GM10266 (cell line): ENCODE data around the gene SPRED3.
A peak's percentile ranks its signal among the peaks of the same experiment; 100 is the strongest.

Experiments used
- DNase-seq: peaks from one replicate; pipeline ENCODE4 v3.0.0; 2012; ENCODE audit errors: extremely low spot score
- TF ChIP-seq, protein P1 (sequence below): IDR thresholded peaks from 2 replicates; pipeline ENCODE4 v1.5.1; 2012; ENCODE audit warnings: mild to moderate bottlenecking, low read depth; ENCODE audit not compliant: control insufficient read depth, insufficient read depth; ENCODE audit errors: missing control alignments

Gene SPRED3

DNA sequence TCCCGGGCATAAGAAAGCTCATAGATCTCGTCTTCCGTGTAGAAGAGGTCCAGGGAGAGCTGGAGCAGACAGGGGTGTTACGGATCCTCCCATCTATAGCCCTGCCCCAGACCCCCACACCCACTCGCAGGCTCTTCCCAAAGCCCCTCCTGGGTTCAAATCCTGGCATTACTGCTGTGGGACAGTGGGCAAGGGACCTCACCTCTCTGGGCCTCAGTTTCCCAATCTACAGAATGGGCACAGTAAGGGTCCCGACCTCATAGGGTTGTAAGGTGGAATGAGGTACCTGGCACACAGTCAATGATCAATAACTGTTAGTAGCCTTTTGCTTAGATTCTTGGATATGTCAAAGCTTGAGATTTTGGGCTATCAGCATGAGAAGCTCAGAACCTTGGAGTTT lies 24.9 kb downstream of the SPRED3 start:
- DNase-seq = no peak
- TF ChIP-seq, protein P1, sequence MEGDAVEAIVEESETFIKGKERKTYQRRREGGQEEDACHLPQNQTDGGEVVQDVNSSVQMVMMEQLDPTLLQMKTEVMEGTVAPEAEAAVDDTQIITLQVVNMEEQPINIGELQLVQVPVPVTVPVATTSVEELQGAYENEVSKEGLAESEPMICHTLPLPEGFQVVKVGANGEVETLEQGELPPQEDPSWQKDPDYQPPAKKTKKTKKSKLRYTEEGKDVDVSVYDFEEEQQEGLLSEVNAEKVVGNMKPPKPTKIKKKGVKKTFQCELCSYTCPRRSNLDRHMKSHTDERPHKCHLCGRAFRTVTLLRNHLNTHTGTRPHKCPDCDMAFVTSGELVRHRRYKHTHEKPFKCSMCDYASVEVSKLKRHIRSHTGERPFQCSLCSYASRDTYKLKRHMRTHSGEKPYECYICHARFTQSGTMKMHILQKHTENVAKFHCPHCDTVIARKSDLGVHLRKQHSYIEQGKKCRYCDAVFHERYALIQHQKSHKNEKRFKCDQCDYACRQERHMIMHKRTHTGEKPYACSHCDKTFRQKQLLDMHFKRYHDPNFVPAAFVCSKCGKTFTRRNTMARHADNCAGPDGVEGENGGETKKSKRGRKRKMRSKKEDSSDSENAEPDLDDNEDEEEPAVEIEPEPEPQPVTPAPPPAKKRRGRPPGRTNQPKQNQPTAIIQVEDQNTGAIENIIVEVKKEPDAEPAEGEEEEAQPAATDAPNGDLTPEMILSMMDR = no peak

- TF ChIP-seq, protein P1 = no peak
- DNase-seq = no peak
Measured at GRCh38 chr19:38417146-38417543, 28.6 kb downstream of the SPRED3 start.

GRCh38 chr19:38417544-38418506 lies 29.3 kb downstream of the SPRED3 start:
- DNase-seq = peak; percentile 49
- TF ChIP-seq, protein P1 = no peak

DNA sequence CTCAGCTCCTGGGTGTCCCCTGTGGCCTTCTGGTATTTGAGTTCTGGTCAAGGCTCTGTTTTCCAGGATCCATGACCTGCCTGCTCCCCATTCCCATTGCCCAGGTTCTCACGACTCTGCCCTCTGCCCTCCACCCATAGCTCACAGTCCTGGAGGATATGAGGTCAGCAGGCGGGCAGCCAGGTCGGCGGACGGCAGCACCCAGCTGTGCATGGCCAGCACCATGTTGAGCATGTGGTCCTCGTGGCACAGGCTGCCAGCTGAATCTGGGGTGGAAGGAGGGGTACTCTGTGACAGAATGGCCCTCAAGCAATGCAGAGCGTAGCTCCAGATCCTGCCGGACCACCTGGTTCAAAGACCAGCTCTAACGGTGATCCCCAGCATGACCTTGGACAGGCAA lies 32.4 kb downstream of the SPRED3 start:
- no peak for DNase-seq
- TF ChIP-seq, protein P1 = no peak

- DNase-seq = no peak
- TF ChIP-seq, protein P1 = no peak
Measured at GRCh38 chr19:38421856-38422255, 33.4 kb downstream of the SPRED3 start.

GRCh38 chr19:38422438-38422837 lies 33.9 kb downstream of the SPRED3 start:
- no peak for DNase-seq
- TF ChIP-seq, protein P1 = no peak

DNA sequence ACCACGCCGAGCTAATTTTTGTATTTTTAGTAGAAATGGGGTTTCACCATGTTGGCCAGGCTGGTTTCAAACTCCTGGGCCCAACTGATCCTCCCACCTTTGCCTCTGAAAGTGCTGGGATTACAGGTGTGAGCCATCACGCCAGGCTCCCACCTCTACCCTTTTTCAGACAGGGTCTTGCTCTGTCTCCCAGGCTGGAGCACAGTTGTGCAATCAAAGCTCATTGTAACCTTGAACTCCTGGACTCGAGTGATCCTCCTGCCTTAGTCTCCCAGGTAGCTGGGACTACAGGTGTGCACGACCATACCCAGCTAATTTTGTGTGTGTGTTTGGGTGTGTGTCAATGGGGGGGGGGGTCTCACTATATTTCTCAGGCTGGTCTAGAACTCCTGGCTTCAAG lies 35.8 kb downstream of the SPRED3 start:
- TF ChIP-seq, protein P1 = no peak
- DNase-seq = no peak
